Karpas-422 (cell line): Measurements from ENCODE around the gene HS3ST4. TPM values are rescaled to one million over a fixed set of nuclear protein-coding genes. Genes with fewer than 3 reads are reported as not detected.
"Not testable (repeated sequence)": the region's sequence is repeated elsewhere in the genome, so short reads cannot be mapped to it uniquely, and the experiment has no call there.

Experiments used
- DNase-seq: peaks from one replicate; pipeline ENCODE4 v3.0.0-alpha.2; 2015
- H2AFZ ChIP-seq: fragments of 200-600 bp; sonication (generic); 2 replicates; pipeline ENCODE4 v1.6.1; 2014; ENCODE audit warnings: antibody characterized with exemption, low read length, mixed read lengths
- H3K27ac ChIP-seq: fragments of 200-600 bp; sonication (generic); 2 replicates; pipeline ENCODE4 v1.5.1; 2014; ENCODE audit warnings: mild to moderate bottlenecking, low read length, moderate library complexity
- H3K27me3 ChIP-seq: fragments of 200-600 bp; sonication (generic); 2 replicates; pipeline ENCODE4 v1.6.1; 2014; ENCODE audit warnings: low read length, mixed read lengths
- H3K36me3 ChIP-seq: fragments of 200-600 bp; sonication (generic); 2 replicates; pipeline ENCODE4 v1.6.1; 2014; ENCODE audit warnings: low read length, mixed read lengths; ENCODE audit not compliant: insufficient read depth
- H3K4me1 ChIP-seq: fragments of 200-600 bp; sonication (generic); 2 replicates; pipeline ENCODE4 v1.6.1; 2014; ENCODE audit warnings: mild to moderate bottlenecking, low read length, mixed read lengths
- H3K4me2 ChIP-seq: fragments of 200-600 bp; sonication (generic); 2 replicates; pipeline ENCODE4 v1.6.1; 2014; ENCODE audit warnings: low read length, low read depth, mild to moderate bottlenecking; ENCODE audit not compliant: poor library complexity, severe bottlenecking
- H3K4me3 ChIP-seq: fragments of 200-600 bp; sonication (generic); 2 replicates; pipeline ENCODE4 v1.5.1; 2014; ENCODE audit warnings: mild to moderate bottlenecking, antibody characterized with exemption, low read length, mixed read lengths
- H3K79me2 ChIP-seq: fragments of 200-600 bp; sonication (generic); 2 replicates; pipeline ENCODE4 v1.6.1; 2014; ENCODE audit warnings: mild to moderate bottlenecking, low read length, mixed read lengths
- H3K9ac ChIP-seq: fragments of 200-600 bp; sonication (generic); 2 replicates; pipeline ENCODE4 v1.6.0; 2014; ENCODE audit warnings: low read length
- H3K9me2 ChIP-seq: fragments of 200-600 bp; sonication (generic), shearing (Covaris generic); replicated peaks from 2 replicates; pipeline ENCODE4 v1.6.0; 2014; ENCODE audit warnings: mild to moderate bottlenecking, low read length, moderate library complexity; ENCODE audit not compliant: insufficient read depth
- H3K9me3 ChIP-seq: fragments of 300-700, 200-600 bp; sonication (generic); 2 replicates; pipeline ENCODE4 v1.6.1; 2014; ENCODE audit warnings: low read length, mixed read lengths
- H4K20me1 ChIP-seq: fragments of 200-600 bp; sonication (generic); 2 replicates; pipeline ENCODE4 v1.6.1; 2014; ENCODE audit warnings: mild to moderate bottlenecking, antibody characterized with exemption, low read length, low read depth; ENCODE audit not compliant: insufficient read depth
- total RNA-seq: library from RNA; depleted of rRNA; stranded (reverse); fragments of >200 nt; shearing (Covaris generic); gene quantifications from 2 replicates; pipeline ENCODE4 v1.2.3, GENCODE V29; 2014; ENCODE audit warnings: low replicate concordance

Gene HS3ST4
- total RNA-seq, 1 experiment from 2014 or later, result not detected

DNA sequence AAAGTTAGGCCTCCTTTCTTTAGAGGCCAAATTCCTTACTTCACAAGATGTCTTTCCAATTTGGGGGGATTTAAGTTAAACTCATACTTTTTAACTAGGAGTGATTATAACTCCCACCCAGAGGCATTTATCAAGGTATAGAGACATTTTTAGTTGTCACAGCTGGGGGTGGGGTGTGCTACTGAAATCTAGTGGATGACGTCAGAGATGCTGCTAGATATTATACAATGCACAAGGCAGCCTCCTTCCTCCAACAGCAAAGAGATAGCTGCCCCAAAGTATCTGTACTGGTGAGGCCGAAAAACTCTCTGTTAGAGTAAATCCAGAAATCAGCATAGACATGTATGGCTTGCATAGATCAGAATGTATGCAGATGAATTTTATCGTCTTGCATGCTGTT, 324.0 kb downstream of the HS3ST4 start:
- H3K27ac ChIP-seq, result no peak overlapping the region
- 0 out of 2 replicates have a peak, but pooled peaks cover 4% of the 10 kb centered on the region for H3K9me2 ChIP-seq
- H3K27me3 ChIP-seq, result no peaks in the 10 kb centered on the region
- no peaks in the 10 kb centered on the region for H3K36me3 ChIP-seq
- H4K20me1 ChIP-seq, result no peaks in the 10 kb centered on the region
- no peak overlapping the region for H3K4me2 ChIP-seq
- no peaks in the 10 kb centered on the region for H3K4me1 ChIP-seq
- 0 out of 2 replicates have a peak, but pooled peaks cover 3% of the 10 kb centered on the region for H3K9me3 ChIP-seq
- no peak overlapping the region for H2AFZ ChIP-seq
- H3K9ac ChIP-seq, result no peak overlapping the region
- no peaks in the 10 kb centered on the region for H3K79me2 ChIP-seq
- no peak for DNase-seq
- no peak overlapping the region for H3K4me3 ChIP-seq

- H3K9me2 ChIP-seq, result 0 out of 2 replicates have a peak, but pooled peaks cover 4% of the 10 kb centered on the region
- no peaks in the 10 kb centered on the region for H4K20me1 ChIP-seq
- no peaks in the 10 kb centered on the region for H3K4me1 ChIP-seq
- H3K4me3 ChIP-seq, result no peak overlapping the region
- DNase-seq, result no peak
- H3K36me3 ChIP-seq, result no peaks in the 10 kb centered on the region
- H3K9me3 ChIP-seq, result 0 out of 2 replicates have a peak, but pooled peaks cover 3% of the 10 kb centered on the region
- H3K9ac ChIP-seq, result no peak overlapping the region
- no peak overlapping the region for H3K4me2 ChIP-seq
- no peaks in the 10 kb centered on the region for H3K79me2 ChIP-seq
- H3K27me3 ChIP-seq, result no peaks in the 10 kb centered on the region
- H3K27ac ChIP-seq, result no peak overlapping the region
- H2AFZ ChIP-seq, result no peak overlapping the region
Measured at GRCh38 chr16:26016989-26017388, 325.2 kb downstream of the HS3ST4 start.

DNA sequence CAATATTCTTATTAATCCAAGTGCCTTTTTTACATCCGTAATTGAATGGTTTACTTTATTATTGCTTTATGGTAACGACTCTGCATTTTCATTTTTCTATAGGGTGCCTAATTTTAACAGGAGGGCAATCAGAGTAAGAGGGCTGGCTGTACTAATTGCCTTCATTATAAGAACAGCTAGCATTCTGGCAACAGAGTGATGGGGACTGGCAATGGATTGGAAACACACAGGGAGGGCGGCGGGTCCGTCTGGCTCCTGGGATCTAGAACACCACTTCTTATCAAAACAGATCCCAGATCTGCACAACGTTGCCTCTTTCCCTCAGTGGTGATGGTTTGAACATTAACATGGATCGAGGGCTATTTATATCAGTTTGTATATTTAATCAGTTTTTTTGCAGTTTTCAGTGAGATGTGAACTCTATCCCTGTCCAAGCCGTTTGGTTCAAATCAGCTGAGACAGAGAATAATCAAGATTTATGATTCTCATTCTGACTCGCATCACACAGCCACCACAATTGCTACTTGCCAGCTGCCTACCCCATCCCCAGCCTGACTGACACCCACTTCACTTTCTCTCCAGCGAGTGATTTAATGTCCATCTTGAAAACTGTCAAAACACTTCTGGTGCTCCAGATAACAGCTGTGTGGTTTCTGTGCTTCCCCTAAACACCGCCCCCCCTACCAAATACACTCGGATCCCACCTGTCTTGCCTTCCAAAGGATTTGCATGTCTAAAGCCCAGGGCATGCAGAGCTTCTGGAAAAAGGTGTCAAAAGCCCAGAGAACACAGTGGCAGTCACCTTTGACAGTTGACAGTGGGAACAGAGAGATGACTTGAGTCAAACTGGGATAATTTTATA, 327.9 kb downstream of the HS3ST4 start:
- Histone ChIP-seq H3K4me2 (no peak overlapping the region), H3K9ac (no peak overlapping the region), H3K4me3 (no peak overlapping the region)

DNA sequence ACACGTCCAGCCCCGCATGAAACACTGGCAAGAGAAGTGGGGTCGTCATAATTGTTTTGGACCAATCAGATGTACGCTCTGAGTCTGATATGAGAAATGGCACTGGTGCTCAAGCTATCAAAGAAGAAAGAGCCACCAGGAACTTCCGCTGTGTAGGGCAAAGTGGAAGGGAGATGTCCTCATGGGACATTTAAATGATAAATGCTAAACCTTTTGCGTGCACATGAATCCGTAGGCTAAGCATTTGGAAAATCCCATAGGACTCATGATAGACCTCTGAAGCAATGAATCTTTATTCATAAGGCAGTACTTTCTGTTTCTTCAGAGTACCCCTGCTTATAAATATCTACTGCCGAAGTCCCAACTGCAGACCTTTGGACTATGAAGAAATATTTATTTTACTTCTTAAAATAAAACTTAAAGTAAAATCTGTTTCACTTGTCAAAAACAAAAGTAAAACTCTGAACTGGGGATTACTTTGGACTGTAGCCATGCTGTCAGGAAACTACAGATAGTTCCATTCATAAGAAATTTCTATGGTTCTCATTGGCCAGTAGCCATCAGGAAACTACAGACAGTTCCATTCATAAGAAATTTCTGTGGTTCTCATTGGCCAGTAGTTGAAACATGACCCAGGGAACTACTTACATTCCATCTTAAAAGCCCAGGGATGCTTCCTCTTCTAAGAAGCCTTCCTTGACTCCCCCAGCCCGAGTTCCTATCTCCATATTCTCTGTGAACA, 335.1 kb downstream of the HS3ST4 start:
- Histone ChIP-seq H3K4me1 (no peaks in the 10 kb centered on the region), H3K27me3 (no peaks in the 10 kb centered on the region), H3K27ac (no peak overlapping the region), H3K9me3 (no peaks in the 10 kb centered on the region), H2AFZ (no peak overlapping the region), H4K20me1 (no peaks in the 10 kb centered on the region), H3K9me2 (no peaks in the 10 kb centered on the region), H3K79me2 (no peaks in the 10 kb centered on the region), H3K9ac (no peak overlapping the region), H3K4me2 (no peak overlapping the region), H3K36me3 (no peaks in the 10 kb centered on the region), H3K4me3 (no peak overlapping the region)
- DNase-seq, result no peak

More for the DNA sequence above, 327.9 kb downstream of the HS3ST4 start:
- Histone ChIP-seq H3K9me3 (0 out of 2 replicates have a peak, but pooled peaks cover 3% of the 10 kb centered on the region), H3K4me1 (no peaks in the 10 kb centered on the region), H3K9me2 (0 out of 2 replicates have a peak, but pooled peaks cover 4% of the 10 kb centered on the region), H3K27me3 (no peaks in the 10 kb centered on the region), H3K27ac (no peak overlapping the region), H3K79me2 (no peaks in the 10 kb centered on the region), H2AFZ (no peak overlapping the region), H4K20me1 (no peaks in the 10 kb centered on the region), H3K36me3 (no peaks in the 10 kb centered on the region)
- DNase-seq, result no peak

DNA sequence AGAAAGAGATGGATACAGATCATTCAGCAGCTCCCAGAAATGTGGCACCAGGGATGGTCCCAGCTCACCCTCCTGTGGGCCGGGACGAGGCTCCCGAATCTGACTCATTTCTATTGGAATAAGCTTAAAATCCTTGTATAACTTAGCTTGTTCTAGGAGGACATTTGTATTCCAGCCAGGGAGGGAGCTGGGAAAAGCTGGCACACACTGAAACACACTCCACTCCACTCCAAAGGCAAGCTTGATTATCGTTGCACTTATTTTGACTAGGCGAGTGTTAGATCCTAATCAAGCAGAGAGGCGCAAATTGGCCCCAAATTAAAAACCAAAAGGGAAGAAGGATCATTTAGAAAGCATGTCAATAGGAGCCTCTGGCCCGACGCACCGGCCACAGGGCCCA, 339.5 kb downstream of the HS3ST4 start:
- Histone ChIP-seq H3K27me3 (no peaks in the 10 kb centered on the region), H3K4me1 (no peaks in the 10 kb centered on the region), H3K9ac (no peak overlapping the region), H3K36me3 (no peaks in the 10 kb centered on the region), H3K4me3 (no peak overlapping the region), H3K9me2 (no peaks in the 10 kb centered on the region), H2AFZ (no peak overlapping the region), H3K79me2 (no peaks in the 10 kb centered on the region), H3K9me3 (no peaks in the 10 kb centered on the region), H4K20me1 (no peaks in the 10 kb centered on the region), H3K27ac (no peak overlapping the region), H3K4me2 (no peak overlapping the region)
- no peak for DNase-seq

- not testable (repeated sequence) for H3K9ac ChIP-seq, H3K4me1 ChIP-seq, H3K27me3 ChIP-seq, H2AFZ ChIP-seq, H3K4me2 ChIP-seq, H3K36me3 ChIP-seq, H3K4me3 ChIP-seq, DNase-seq, H3K9me3 ChIP-seq, H3K27ac ChIP-seq, H3K9me2 ChIP-seq, H3K79me2 ChIP-seq, H4K20me1 ChIP-seq
Measured at GRCh38 chr16:26032661-26033060, 340.9 kb downstream of the HS3ST4 start.

DNA sequence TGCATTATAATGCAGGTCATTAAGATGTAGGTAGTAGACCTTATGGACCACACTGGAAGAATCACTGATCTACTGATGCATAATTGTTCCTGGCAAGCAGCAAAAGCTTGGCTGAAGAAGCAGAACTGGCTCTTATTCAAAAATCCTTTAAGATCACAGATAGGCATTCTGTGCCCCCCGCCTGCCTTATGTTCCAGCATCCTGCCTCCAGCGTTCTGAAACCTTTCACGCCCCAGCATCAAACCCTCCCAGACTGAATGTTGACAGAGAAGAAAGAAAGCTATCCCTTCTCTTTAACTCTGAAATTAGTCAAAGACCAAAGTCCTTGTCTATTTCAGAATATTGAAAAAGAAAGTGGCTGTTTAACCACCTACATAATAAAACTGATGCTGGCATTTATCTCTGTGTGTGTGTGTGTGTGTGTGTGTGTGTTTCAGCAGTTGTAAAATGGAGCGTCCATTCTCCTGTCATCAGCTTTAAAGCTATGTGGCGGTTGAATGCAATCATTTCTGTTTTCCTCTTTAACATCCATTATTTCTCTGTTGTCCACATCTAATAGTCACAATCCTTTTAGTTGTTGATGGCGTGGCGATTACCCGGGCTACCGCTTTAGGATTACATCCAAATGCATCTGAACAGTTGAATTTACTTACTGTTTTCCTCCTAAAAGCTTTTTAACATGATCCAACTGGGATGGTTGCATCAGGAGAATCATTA, 350.4 kb downstream of the HS3ST4 start:
- H3K4me3 ChIP-seq, result no peak overlapping the region
- H3K9ac ChIP-seq, result no peak overlapping the region
- H3K4me1 ChIP-seq, result no peaks in the 10 kb centered on the region
- no peaks in the 10 kb centered on the region for H3K9me2 ChIP-seq
- no peaks in the 10 kb centered on the region for H4K20me1 ChIP-seq
- no peaks in the 10 kb centered on the region for H3K36me3 ChIP-seq
- no peak for DNase-seq
- H3K79me2 ChIP-seq, result no peaks in the 10 kb centered on the region
- no peak overlapping the region for H3K27ac ChIP-seq
- H3K4me2 ChIP-seq, result no peak overlapping the region
- H3K9me3 ChIP-seq, result no peaks in the 10 kb centered on the region
- H3K27me3 ChIP-seq, result no peaks in the 10 kb centered on the region
- no peak overlapping the region for H2AFZ ChIP-seq

- H3K27ac ChIP-seq, result no peak overlapping the region
- H2AFZ ChIP-seq, result no peak overlapping the region
- no peaks in the 10 kb centered on the region for H3K36me3 ChIP-seq
- H3K4me3 ChIP-seq, result no peak overlapping the region
- DNase-seq, result no peak
- H3K4me1 ChIP-seq, result no peaks in the 10 kb centered on the region
- H3K9me3 ChIP-seq, result no peaks in the 10 kb centered on the region; the same call in 1 of the 2 replicates
- no peak overlapping the region for H3K9ac ChIP-seq
- no peaks in the 10 kb centered on the region for H3K9me2 ChIP-seq
- H3K27me3 ChIP-seq, result no peaks in the 10 kb centered on the region
- H3K4me2 ChIP-seq, result no peak overlapping the region
- H4K20me1 ChIP-seq, result no peaks in the 10 kb centered on the region
- no peaks in the 10 kb centered on the region for H3K79me2 ChIP-seq
Measured at GRCh38 chr16:26050472-26050871, 358.7 kb downstream of the HS3ST4 start.
